Ramos (cell line): ENCODE data around the gene C1orf105.
"Not testable (repeated sequence)": the region's sequence is repeated elsewhere in the genome, so short reads cannot be mapped to it uniquely, and the experiment has no call there.

Experiments used
- in situ Hi-C: fragments of 300-500 bp; cut with MboI; formaldehyde crosslinking; loops from one replicate; pipeline ENCODE4 v1.14.3; 2022; ENCODE audit warnings: low sequenced_read_pairs; ENCODE audit not compliant: unreplicated experiment

Gene C1orf105, protein sequence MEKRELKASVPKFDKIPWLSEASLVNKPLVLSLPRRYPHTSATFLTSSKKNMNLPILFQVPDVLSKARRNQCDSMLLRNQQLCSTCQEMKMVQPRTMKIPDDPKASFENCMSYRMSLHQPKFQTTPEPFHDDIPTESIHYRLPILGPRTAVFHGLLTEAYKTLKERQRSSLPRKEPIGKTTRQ

DNA sequence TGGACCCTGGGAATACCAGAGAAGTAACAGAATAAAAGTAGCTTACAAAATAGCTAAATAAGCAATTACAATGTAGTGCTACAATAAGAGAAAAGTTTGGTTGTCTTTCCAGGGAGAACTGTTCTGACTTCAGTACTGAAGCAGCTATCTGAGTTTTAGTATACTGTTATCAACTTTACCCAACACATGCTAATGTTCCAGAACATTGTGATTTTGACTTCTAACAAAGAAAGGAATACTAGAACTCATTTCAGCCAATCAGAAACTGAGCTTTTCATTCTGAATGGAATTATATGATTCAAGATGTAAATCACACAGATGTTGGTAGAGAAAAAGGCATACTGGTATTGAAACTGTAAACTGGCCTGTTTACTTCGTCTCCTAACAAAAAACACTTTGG is at the start of gene C1orf105:
Gene C1orf105, plus strand, starts transcription at position 301 of the 400 bp plus-strand sequence. CDS start 201 bp downstream, outside the sequence.
- in situ Hi-C loops, result loop anchor here (25.0 kb wide), 2 partner anchors 283 to 408 kb away; no protein-coding TSS in a partner anchor

DNA sequence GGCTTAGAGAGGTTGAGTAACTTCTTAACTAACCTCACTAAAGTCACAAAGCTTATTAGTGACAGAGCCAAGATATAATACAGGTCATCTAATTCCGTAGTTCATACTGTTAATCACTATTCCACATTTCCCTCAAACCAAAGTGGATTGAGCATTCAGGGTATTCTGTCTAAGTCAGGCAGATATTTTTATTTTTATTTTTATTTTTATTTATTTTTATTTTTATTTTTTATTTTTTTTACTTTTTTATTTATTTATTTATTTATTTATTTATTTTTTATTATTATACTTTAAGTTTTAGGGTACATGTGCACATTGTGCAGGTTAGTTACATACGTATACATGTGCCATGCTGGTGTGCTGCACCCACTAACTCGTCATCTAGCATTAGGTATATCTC is 48.8 kb upstream of the C1orf105 start:
- in situ Hi-C loops, result not testable (repeated sequence)

DNA sequence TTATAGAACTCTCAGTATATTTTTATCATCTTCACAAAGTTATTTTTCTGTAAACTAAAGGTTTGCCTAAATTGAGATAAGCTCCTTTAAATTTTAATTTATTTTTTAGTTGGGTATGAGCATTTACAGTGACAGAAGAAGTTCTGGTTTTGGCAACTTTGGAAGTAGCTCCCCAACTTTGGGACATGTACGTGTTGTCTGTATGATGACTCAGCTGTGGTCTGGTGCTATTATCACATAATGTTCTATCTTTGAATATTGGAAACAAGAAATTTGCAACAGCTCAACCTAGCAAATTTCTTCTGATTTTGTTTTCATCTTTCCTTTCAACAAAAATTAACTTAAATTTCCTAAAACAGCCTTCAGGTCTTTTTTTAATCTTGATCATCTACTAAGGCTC is 46.6 kb upstream of the C1orf105 start:
- in situ Hi-C loops, result no loop called here

DNA sequence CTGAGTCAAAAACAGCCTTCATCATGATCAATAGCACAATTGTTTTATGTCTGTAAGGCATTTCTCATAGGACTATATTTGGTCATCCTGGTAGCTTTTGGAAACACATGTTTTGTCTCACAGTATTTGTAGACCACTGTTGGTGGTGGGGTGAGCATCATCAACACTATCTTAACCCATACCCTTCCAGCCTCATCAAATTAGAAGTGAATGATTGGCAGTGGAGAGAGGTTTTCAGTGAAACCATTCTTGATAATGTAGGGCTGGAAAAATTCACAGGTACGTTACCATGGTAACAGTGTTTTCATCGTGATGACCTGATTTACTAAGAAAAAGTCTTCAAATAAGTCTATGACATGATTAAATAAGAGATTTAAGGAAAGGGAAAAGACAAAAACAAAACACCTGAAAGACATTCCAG is 45.3 kb upstream of the C1orf105 start:
- in situ Hi-C loops, result loop anchor here (25.0 kb wide), 1 partner anchor 588 kb away; the partner anchor contains the start of gene METTL13

DNA sequence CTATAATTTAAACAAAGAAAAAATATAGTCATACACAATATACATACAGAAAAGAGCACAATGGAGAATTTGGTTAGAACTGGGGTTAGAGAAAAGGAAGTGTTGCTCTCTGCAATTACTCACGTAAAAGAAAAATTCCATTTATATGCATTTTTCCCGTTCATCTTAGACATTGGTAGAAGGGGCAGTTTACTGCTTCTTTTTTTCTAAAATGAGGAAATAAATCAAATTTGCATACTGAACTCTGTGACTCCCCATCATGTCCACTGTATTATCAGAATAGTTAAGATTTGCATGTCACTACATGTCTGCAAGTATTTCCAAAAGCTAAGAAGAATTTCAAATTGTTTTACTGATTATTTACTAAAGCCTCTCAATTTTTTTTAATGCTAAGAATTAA is 44.1 kb upstream of the C1orf105 start:
- in situ Hi-C loops, result loop anchor here (25.0 kb wide), 1 partner anchor 589 kb away; the partner anchor contains the start of gene METTL13

DNA sequence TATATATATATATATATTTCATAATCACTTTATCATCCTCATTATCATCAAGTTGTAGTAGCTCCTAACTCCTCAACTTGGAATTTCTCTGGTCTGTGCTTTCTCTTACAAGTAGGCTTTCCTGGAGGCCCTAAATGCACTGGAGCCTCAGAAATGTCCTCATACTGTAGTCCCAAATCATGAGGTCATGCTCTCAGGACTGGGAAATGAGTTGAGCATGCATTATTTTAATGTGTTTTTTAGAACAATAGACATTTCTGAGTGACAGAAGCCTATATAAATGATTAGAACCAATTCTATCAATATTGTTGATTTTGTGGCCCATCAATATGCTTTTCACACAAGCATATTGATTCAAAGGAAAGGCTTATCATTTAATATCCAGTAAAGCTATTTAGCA is 42.9 kb upstream of the C1orf105 start:
- in situ Hi-C loops, result loop anchor here (25.0 kb wide), 1 partner anchor 590 kb away; the partner anchor contains the start of gene METTL13

DNA sequence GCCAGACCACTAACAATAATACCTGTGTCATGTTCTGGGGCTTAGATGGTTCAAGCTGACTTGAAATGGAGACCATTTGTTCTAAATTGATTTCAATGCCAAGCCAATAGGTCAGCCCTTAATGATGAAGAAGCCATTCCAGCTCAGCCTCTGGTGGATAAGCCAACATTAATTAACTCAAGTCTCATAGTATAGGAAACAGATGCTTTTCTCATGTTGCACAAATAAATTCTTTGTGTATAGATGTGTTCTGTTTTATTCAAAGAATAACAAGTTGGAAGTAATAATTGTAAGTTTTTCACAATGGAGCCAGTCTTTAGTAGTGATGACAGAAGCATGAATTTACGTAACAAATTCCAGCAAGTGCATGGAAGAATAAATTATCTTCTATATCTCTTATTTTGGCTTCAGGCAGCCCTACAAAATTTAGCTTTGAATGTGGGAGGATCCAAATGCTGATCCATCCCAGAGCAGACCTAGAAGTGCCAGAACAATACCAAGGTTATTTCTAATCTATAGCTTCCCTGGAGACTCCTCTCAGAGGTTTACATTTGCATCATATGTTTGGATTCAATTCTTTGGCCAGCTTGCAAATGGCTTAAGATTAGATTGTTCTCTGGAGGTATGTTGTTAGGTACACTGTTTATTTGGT is 42.2 kb upstream of the C1orf105 start:
- in situ Hi-C loops, result loop anchor here (25.0 kb wide), 1 partner anchor 591 kb away; the partner anchor contains the start of gene METTL13

DNA sequence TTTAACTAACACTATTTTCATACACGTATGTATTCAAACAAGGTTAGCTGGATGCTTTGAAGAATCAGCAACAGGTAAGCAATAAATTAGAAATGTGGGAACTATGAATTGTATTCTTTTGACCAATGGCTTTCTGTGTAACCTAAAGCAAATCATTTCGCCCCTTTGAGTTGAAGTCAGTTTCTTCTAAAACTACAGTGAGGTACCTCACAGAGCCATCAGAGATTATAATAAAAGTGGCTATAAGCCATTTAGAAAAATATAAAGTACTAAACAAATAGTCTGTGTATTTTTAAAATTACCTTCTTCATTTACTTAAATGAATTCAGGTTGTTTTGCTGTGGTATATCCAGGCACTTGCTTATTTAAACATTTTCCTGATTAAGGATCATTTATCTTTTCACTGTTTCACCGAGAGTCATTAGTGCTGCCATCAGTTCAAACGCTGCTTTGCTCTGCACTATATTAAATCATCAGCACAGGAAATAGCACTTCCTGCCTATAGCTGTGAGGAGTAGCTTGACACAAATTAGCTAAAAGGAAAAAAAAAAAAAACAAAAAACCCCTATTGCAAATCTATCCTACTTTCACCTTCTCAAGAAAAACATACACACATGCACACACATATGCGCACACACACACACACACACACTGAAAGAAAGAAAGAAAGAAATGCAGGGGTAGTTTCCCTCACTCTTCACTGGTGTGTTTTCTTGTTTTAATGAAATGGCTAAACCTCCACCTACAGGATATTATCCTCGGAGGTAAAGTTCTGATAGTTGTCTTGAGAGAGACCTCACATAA is 39.8 kb upstream of the C1orf105 start:
- in situ Hi-C loops, result loop anchor here (25.0 kb wide), 1 partner anchor 593 kb away; the partner anchor contains the start of gene METTL13

DNA sequence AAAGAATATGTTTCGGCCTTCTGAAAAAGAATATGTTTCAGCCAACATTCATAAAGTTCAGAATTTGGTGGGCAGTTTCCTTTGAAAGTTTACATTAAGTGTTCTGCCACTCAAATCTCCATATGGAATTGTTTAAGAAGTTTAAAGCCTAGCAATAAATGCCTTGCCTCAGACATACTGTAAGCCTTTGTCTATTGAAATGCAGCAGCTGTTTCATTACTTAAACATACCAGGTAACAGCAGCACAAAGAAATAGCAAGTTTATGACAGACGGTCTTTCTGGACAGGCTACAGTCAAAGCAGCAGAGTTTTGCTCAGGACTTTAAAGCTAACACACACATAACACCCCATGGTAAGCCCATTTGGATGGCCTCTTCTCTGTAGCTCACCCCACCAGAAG is 38.5 kb upstream of the C1orf105 start:
- in situ Hi-C loops, result loop anchor here (25.0 kb wide), 1 partner anchor 595 kb away; the partner anchor contains the start of gene METTL13

DNA sequence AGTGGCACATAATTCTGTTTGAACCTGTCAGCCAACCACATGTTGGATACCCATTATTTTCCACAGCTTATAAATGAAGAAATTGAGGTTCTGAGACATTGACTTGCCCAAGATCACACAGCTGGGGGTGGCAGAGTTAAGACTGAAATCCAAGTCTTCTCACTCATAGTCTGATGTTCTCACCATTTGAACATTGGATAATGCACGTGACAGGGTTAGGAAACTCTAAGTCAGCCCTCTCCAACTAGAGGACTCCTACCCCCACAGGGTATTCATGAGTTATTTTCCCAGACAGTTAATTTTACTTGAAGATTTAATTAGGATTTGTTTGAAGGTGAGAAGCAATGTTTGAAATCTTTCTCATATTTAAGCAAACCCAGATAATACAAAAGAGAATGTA is 38.1 kb upstream of the C1orf105 start:
- in situ Hi-C loops, result loop anchor here (25.0 kb wide), 1 partner anchor 595 kb away; the partner anchor contains the start of gene METTL13

DNA sequence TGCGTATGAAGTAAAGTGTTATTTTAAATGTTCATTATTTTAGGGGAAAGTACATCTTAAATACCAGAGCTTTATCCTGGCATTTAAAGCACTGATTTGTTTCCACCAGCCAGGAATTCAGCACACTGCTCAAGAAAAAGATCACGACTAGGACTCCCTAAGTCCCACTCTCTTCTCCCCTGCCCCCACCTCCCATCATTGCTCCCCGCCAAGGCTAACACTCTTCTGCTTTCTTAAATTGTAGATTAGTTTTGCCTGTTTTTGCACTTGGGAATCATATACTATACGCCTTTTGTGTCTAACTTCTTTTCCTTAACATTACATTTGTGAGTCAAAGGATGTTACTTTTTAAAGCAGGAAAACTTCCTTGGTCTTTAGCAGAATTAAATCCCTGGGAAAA is 37.5 kb upstream of the C1orf105 start:
- in situ Hi-C loops, result loop anchor here (25.0 kb wide), 1 partner anchor 596 kb away; the partner anchor contains the start of gene METTL13

DNA sequence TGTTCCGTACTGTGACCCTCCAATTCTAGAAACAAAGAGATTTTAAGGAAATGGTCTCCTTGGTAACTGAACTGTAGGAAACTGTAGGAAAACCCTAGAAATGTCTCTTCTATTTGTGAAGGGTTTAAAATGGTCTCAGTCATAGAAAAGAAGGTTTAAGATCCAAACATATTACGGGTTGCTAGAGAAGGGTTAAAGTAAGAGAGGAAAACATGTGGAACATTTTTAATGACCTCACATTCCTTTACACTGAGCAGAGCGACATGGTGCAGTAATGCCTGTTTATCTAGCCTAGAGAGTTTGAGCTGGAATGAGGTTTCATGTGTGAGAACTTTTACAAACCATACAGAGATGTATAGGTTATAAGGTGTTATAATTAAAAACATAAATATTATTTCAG is 36.9 kb upstream of the C1orf105 start:
- in situ Hi-C loops, result loop anchor here (25.0 kb wide), 1 partner anchor 596 kb away; the partner anchor contains the start of gene METTL13

DNA sequence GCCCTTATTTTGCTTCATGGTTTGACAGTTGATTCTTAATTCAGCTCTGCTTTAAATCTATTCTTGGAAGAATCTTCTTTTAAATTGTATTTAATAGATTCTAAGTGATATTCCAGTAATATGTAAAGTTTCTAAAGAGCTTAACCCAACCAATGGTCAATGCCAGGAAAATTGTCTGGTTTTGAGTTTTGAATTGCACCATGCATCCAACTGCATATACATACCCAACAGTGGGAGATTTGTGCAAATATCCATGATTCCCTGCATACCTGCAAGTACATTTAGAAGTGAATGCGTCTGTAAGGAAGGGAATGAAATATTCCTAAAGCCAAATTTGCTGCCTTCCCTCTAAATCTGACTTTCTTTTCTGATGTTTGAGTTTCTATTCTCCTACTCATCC is 35.8 kb upstream of the C1orf105 start:
- in situ Hi-C loops, result loop anchor here (25.0 kb wide), 1 partner anchor 597 kb away; the partner anchor contains the start of gene METTL13

DNA sequence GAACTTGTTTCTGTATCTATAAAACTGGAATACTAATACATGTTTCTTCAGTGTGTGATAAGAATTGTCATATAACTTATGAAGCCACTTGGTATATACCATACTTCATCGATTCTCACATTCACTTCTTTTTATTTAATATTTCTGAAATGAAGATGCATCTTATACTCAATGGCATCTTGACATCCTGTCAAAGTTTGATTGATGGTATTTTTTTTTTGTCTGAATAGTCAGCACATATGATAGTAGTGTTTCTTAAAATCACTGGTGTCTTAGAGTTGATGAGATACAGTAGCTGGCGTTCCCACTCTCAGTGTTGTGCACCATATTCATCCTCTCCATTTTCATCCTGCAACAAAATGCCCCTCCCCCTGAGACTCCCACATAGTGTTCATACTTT is 34.4 kb upstream of the C1orf105 start:
- in situ Hi-C loops, result loop anchor here (25.0 kb wide), 1 partner anchor 599 kb away; the partner anchor contains the start of gene METTL13

DNA sequence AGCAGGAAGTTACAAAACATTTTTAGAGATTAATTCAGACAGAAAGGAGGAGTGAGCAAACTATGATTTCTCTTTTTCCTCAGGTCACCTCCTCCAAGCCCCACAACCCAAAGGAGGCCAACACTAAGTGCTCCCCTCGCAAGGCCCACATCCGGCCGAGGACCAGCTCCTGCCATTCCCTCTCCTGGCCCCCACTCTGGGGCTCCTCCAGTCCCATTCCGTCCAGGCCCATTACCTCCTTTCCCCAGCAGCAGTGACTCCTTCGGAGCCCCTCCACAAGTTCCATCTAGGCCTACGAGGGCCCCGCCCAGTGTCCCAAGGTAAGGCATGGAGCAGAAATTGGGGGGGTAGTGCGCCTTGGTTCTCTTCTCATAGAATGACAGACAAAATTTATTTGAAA is 32.0 kb upstream of the C1orf105 start:
- in situ Hi-C loops, result loop anchor here (25.0 kb wide), 1 partner anchor 601 kb away; the partner anchor contains the start of gene METTL13

DNA sequence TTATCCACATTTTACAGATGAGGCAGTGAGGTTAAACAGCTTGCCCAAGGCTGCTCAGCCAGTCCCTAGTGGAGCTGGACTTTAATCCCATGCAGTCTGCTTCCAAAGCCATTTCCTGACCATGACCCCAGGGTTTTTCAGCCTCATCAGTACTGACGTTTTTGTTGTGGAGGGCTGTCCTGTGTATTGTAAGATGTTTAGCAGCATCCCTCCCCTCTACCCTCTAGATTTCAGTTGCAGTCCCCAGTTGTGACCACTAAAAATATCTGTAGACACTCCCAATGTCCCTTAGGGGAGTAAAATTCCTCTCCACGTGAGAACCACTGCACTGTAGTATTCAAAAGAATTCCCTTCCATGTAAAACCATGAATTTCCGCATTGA is 30.2 kb upstream of the C1orf105 start:
- in situ Hi-C loops, result loop anchor here (25.0 kb wide), 1 partner anchor 603 kb away; the partner anchor contains the start of gene METTL13

DNA sequence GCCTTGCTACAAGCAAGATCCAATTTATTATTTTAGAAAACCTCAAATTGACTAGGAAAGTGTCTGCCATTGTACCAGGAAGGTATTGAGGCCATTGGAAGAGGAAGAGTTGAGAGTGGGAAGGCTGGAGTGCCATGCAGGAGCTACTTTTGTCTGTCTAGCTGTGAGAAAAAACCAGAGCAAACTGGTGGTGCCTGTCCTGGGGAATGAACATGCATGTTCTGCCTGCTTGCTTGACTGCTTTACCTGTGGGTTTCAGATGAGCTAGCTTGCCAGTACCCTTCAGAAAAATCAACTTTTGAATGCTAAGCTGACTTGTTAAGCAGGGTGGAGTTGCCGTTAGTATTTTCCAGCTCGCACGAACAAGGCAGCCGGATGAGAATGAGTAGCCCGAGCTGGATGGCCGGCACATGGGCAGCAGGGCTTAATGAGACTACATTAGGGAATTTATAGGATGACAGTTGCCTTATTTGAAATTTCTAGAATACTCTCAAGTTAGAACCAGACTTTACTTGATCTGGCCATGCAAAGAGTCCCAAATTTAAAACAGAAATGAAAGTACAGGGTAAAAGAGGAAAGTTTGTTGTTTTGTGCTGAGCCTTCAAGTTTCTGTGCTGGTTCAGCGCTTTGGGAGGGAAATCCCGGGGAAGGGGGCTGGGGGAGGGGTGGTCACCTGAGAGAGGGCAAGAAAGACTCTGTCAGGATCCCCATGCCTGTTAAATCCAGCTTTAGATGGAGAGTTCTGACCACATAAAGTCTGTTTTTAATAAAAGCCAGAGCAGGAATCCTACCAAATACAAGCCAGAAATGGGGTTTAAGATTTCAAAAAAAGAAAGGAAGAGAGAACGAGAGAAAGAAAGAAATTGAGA is 29.6 kb upstream of the C1orf105 start:
- in situ Hi-C loops, result loop anchor here (25.0 kb wide), 1 partner anchor 604 kb away; the partner anchor contains the start of gene METTL13

DNA sequence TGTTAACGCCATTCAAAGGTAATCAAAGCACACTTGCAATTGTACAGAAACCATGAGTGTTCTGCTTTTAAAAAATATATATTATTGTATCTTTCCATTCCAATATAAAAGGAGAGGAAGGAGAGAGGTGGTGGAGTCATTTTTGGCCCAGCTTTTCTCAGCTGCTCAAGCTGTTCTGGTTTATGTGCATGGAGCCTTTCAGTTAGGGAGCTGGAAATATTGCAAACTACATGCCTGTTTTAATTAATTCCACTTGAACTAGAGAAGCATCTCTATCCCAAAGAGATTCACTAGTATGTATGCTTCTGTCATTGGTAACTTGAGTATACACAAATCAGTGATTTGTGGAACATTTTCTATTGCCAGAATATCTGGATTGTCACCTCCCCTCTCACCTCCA is 28.5 kb upstream of the C1orf105 start:
- in situ Hi-C loops, result loop anchor here (25.0 kb wide), 1 partner anchor 605 kb away; the partner anchor contains the start of gene METTL13

DNA sequence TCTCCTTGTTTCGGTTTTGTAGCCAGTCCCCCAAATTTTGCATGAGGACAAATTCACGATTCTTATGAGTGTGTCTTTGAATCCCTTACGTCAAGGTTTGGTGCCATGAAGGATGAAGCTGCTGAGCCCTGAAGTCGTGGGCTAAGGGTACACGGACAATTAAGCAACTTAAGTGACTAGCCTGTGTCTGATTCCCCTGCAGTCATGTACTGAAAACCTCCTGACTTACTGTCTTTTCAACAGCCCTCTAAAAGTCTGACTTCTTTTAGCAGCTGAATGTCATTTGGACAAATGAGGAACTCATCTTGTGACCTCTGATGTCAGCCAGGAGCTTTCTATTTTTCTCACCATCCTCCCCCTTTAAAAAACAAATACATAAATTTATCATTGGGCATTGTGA is 27.1 kb upstream of the C1orf105 start:
- in situ Hi-C loops, result loop anchor here (25.0 kb wide), 1 partner anchor 606 kb away; the partner anchor contains the start of gene METTL13
